ENCODE data around the gene PFKFB2.

The PFKFB2 gene

DNA sequence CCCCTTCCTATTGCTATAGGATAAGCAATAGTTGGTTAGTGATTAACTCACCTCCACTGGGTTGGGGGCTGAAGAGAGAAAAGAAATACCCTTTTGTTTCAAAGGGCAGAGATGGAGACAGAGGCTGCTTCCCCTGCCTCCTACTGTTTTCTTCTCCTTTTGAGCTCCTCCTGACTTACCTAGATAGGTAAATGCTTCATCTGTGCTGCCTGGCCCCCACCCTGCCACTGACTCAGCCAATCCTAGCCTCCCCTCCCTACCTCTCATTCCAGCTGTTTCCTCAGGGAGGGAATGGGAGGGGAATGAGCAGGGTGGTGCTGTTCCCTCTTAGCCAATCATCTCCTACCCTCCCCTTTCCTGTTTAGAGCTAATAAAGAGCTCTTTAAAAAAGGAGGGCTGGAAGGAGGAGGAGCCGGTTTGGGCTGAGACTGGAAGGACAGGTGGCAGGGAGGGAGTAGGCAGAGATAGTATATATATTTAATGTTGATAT is 20.5 kb upstream of the PFKFB2 start, which contains the start of gene C1orf116:
TSS of gene C1orf116 (minus strand) at position 229 of the 490 bp plus-strand sequence. CDS start 5,158 bp downstream, outside the sequence.
- no peak within 1 kb of the TSS for H3K4me3 ChIP-seq (ENCODE audit: low read depth, low read length)
- TF ChIP-seq, protein P1, sequence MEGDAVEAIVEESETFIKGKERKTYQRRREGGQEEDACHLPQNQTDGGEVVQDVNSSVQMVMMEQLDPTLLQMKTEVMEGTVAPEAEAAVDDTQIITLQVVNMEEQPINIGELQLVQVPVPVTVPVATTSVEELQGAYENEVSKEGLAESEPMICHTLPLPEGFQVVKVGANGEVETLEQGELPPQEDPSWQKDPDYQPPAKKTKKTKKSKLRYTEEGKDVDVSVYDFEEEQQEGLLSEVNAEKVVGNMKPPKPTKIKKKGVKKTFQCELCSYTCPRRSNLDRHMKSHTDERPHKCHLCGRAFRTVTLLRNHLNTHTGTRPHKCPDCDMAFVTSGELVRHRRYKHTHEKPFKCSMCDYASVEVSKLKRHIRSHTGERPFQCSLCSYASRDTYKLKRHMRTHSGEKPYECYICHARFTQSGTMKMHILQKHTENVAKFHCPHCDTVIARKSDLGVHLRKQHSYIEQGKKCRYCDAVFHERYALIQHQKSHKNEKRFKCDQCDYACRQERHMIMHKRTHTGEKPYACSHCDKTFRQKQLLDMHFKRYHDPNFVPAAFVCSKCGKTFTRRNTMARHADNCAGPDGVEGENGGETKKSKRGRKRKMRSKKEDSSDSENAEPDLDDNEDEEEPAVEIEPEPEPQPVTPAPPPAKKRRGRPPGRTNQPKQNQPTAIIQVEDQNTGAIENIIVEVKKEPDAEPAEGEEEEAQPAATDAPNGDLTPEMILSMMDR (IDR thresholded peaks at IDR 0.05; ENCODE audit: low read depth, low read length, missing control alignments), result no peak
- DNase-seq (ENCODE audit: low read depth), result no peak

DNA sequence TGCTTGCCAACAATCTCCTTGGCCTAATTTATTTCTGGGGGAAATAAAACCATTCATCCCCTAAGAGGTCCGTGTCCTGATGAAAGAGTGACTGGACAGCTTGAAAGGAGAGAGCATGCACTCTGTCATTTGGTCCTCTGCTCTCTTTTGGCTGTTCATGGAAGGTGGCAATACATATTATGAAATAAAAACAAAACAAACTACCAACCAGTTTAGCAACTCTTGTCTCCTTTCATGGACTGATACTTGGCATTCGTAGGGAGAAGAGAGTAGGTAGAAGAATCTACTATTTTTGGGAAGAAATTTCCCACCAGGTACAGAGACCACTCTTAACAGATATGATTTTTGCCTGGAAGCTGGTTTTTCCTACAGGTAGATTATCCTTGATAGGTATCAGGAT is 19.8 kb upstream of the PFKFB2 start:
- no peak for DNase-seq (ENCODE audit: low read depth)
- TF ChIP-seq, protein P1 (IDR thresholded peaks at IDR 0.05; ENCODE audit: low read depth, low read length, missing control alignments), result no peak
- H3K4me3 ChIP-seq (ENCODE audit: low read depth, low read length), result no peak overlapping the region

DNA sequence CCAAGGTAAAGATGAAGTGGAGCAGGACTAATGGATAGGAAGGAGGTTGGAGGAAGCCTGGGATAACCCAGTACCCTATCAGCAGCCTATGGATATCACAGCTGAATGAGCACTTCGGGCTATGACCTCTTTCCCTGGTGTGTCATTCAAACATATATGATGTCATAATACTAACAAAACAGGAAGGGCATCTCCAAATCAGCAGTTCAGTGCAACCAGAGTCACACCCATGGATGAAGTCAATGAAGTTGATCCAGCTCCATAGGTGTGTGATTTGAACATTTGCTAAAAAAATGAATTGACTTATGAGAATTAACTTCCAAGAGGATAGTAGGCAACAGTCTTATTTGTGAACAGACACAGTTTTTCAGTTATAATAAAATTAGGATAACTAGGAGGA is 18.9 kb upstream of the PFKFB2 start:
- TF ChIP-seq, protein P1 (IDR thresholded peaks at IDR 0.05; ENCODE audit: low read depth, low read length, missing control alignments), result no peak
- DNase-seq (ENCODE audit: low read depth), result no peak
- H3K4me3 ChIP-seq (ENCODE audit: low read depth, low read length), result no peak overlapping the region

DNA sequence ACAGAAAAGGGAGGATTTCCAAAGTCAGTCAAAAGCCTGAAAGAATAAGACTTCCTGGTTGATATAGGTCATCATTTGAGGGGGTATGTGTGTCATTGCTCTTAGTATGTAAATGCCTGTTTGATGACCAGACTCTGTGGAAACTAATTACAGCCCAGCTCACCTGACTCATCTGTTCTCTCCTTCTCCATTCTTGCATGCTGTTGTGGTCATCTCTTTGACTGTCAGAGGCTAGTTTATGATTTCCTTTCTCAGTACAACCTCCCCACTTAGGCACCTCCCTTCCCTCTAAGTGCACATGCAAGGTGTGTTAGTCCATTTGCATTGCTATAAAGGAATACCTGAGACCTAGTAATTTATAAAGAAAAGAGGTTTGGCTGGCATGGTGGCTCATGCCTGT is 18.1 kb upstream of the PFKFB2 start:
- H3K4me3 ChIP-seq (ENCODE audit: low read depth, low read length), result no peak overlapping the region
- DNase-seq (ENCODE audit: low read depth), result no peak
- TF ChIP-seq, protein P1 (IDR thresholded peaks at IDR 0.05; ENCODE audit: low read depth, low read length, missing control alignments), result no peak

GRCh38 chr1:207035877-207036551 is 17.1 kb upstream of the PFKFB2 start:
- TF ChIP-seq, protein P1 (IDR thresholded peaks at IDR 0.05; ENCODE audit: low read depth, low read length, missing control alignments), result no peak
- H3K4me3 ChIP-seq (ENCODE audit: low read depth, low read length), result no peak overlapping the region
- no peak for DNase-seq (ENCODE audit: low read depth)

GRCh38 chr1:207036865-207037264 is 16.2 kb upstream of the PFKFB2 start:
- TF ChIP-seq, protein P1 (IDR thresholded peaks at IDR 0.05; ENCODE audit: low read depth, low read length, missing control alignments), result no peak
- DNase-seq (ENCODE audit: low read depth), result no peak
- no peak overlapping the region for H3K4me3 ChIP-seq (ENCODE audit: low read depth, low read length)
